Thymus (tissue), 11 donors: ENCODE data around the gene VPS50. TPM values are rescaled to one million over a fixed set of nuclear protein-coding genes. Genes with fewer than 3 reads are reported as not detected.
"Not testable (repeated sequence)": the region's sequence is repeated elsewhere in the genome, so short reads cannot be mapped to it uniquely, and the experiment has no call there.

Experiments used
- DNase-seq, 9 donors: peaks; one replicate each; pipeline ENCODE4 v3.0.0-alpha.2; 2013; ENCODE audit warnings: low spot score in 9 of 9, low read depth in 6 of 9, missing footprints in 1 of 9
- H3K27ac ChIP-seq, 2 donors: one replicate each; pipeline ENCODE4 v1.5.1; 2013; ENCODE audit warnings: control low read depth in 1 of 2, low read depth in 1 of 2, low read length in 1 of 2, mild to moderate bottlenecking in 1 of 2, moderate library complexity in 1 of 2
- H3K27me3 ChIP-seq, 2 donors: one replicate each; pipeline ENCODE4 v1.5.1; 2013; ENCODE audit warnings: low read length in 1 of 2; ENCODE audit not compliant: control insufficient read depth in 2 of 2, insufficient read depth in 1 of 2
- H3K36me3 ChIP-seq, 2 donors: one replicate each; pipeline ENCODE4 v1.5.1; 2013; ENCODE audit warnings: low read length in 1 of 2, mild to moderate bottlenecking in 1 of 2, moderate library complexity in 1 of 2; ENCODE audit not compliant: control insufficient read depth in 2 of 2, insufficient read depth in 2 of 2
- H3K4me1 ChIP-seq, 2 donors: one replicate each; pipeline ENCODE4 v1.5.1; 2013; ENCODE audit warnings: low read length in 2 of 2; ENCODE audit not compliant: control insufficient read depth in 2 of 2, insufficient read depth in 2 of 2
- H3K4me3 ChIP-seq, 2 donors: one replicate each; pipeline ENCODE4 v1.5.1; 2013; ENCODE audit warnings: low read length in 2 of 2, control low read depth in 1 of 2, mild to moderate bottlenecking in 1 of 2
- H3K9me3 ChIP-seq, 2 donors: one replicate each; pipeline ENCODE4 v1.5.1; 2013; ENCODE audit warnings: low read length in 1 of 2, mild to moderate bottlenecking in 1 of 2; ENCODE audit not compliant: control insufficient read depth in 2 of 2, insufficient read depth in 1 of 2
- WGBS: extraction: QIAGEN DNeasy Blood & Tissue Kit; methylation state at CpG from one replicate; pipeline ENCODE4 v1.1.7; 2013; 5-methylcytosine and 5-hydroxymethylcytosine counted together
- polyA plus RNA-seq: library from polyadenylated mRNA; stranded (reverse); fragments of 200-250 nt; gene quantifications from one replicate; pipeline ENCODE4 v1.2.3, GENCODE V29; 2013
- total RNA-seq: library from RNA; stranded (reverse); fragments of 120-200 nt; gene quantifications from one replicate; pipeline ENCODE4 v1.2.4, GENCODE V29; 2013
- donor health status: healthy.

The VPS50 gene
- total and polyA plus RNA-seq, 2 donors, result 16.3 to 26.7 TPM

DNA sequence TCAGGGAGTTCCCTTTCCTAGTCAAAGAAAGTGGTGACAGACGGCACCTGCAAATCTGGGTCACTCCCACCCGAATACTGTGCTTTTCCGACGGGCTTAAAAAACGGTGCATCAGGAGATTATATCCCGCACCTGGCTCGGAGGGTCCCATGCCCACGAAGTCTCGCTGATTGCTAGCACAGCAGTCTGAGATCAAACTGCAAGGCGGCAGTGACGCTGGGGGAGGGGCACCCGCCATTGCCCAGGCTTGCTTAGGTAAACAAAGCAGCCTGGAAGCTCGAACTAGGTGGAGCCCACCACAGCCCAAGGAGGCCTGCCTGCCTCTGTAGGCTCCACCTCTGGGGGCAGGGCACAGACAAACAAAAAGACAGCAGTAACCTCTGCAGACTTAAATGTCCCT is 110.0 kb downstream of the VPS50 start:
- not testable (repeated sequence) for H3K9me3 ChIP-seq, H3K4me1 ChIP-seq, H3K36me3 ChIP-seq, H3K27ac ChIP-seq, DNase-seq, H3K4me3 ChIP-seq, H3K27me3 ChIP-seq
- 97% methylated on average over 13 of the region's 13 CpGs for WGBS

DNA sequence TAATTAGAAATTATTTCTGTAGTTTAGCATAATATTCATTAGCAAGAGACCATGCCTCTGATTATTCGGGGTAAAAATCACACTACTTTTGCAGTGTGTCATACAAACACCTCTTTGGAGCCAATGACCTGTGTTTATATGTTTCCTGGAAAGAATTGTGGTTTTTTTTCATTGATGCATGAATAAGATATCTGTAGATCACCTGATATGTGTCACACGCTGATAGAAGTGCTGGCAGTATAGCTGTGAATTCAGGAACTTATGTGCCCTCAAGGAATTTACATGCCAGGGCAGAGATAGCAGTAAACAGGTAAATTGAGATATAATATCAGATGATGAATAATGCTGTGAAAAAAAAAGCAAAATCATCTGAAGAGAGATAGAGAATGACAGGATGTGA is 118.2 kb downstream of the VPS50 start:
- DNase-seq, result no peak
- 84% methylated on average over 2 of the region's 2 CpGs for WGBS
- Histone ChIP-seq H3K9me3 (no peaks in the 10 kb centered on the region), H3K4me1 (no peaks in the 10 kb centered on the region), H3K4me3 (no peak overlapping the region), H3K27ac (no peak overlapping the region), H3K27me3 (no peaks in the 10 kb centered on the region), H3K36me3 (no peaks in the 10 kb centered on the region)

DNA sequence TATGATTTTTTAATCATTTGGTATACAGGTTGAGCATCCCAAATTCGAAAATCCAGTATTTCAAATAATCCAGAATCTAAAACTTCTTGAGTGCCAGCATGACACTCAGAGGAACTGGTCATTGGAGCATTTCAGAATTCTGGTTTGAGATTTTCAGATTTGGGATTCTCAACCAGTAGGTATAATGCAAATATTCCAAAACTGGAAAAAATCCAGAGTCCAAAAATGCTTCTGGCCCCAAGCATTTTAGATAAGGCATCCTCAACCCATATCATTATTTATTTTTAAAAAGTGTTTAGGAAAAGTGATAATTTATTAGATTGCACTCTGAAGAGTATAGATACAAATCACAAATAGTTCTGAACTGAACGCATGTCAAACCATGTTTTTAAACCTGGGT is 120.7 kb downstream of the VPS50 start:
- H3K36me3 ChIP-seq, result no peaks in the 10 kb centered on the region
- H3K27me3 ChIP-seq, result no peaks in the 10 kb centered on the region
- H3K4me1 ChIP-seq, result no peaks in the 10 kb centered on the region
- no peak for DNase-seq
- no peak overlapping the region for H3K27ac ChIP-seq
- no peaks in the 10 kb centered on the region for H3K9me3 ChIP-seq
- WGBS, result 96% methylated on average over 2 of the region's 2 CpGs
- no peak overlapping the region for H3K4me3 ChIP-seq

DNA sequence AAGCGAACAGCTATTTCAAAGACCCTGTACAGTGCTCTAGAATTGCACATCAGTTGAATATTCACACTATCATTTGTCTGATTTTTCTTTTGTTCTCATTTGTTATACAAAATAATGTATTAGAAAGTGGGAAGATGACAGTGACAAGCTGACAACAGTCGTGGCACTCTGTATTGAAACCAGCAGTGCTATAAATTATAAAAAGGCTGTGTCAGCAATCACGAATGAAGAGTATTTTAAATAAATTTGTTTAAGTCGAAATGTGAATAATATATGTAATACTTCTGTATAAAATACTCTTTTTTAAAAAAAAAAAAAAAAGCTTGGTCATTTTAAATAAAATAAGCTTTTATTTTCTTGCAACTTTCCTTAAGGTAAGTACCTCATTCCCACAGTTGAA is 122.6 kb downstream of the VPS50 start:
- no peak overlapping the region for H3K27ac ChIP-seq
- H3K4me1 ChIP-seq, result no peaks in the 10 kb centered on the region
- H3K4me3 ChIP-seq, result no peak overlapping the region
- no peaks in the 10 kb centered on the region for H3K27me3 ChIP-seq
- WGBS, result 97% methylated on average over 4 of the region's 4 CpGs
- no peaks in the 10 kb centered on the region for H3K9me3 ChIP-seq
- DNase-seq, result no peak
- H3K36me3 ChIP-seq, result no peaks in the 10 kb centered on the region

DNA sequence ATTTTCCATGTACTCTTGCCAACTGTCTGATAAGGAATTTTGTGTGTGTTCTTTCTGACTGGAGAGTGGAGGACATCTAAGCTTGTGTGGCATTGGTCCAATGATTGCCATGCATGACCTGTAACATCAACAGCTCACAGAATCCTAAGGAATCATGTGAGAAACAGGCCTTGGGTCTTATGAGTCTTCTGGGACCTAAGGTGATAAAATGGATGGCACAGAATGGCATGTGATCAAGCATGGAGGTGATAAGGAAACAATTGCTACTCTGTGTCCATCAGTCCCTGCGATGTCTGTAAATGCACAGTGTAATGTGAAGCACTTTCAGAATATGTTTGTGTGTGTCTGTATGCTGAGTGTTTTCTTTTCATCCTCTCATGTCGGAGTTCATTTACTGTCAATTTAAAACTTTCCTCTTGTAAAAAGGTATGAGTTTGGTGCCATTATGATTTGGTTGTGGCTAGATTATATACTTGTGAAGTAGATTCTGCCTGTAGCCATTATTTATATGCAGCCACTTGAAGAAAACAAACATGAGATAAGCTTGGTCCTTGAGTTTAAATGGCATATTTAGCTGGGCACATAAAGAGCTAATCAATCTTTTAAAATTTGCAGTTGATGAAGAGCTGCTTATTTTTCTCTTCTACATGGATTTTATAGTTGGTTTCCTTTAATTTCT is 127.5 kb downstream of the VPS50 start:
- Histone ChIP-seq H3K36me3 (no peaks in the 10 kb centered on the region), H3K9me3 (no peaks in the 10 kb centered on the region), H3K4me3 (no peak overlapping the region), H3K27me3 (no peaks in the 10 kb centered on the region), H3K4me1 (no peaks in the 10 kb centered on the region), H3K27ac (peak overlapping the region in 1 of 2 donors; percentile 26)
- WGBS, result 96% methylated on average over 2 of the region's 2 CpGs
- DNase-seq, result peak in 1 of 9 donors; percentile 6

DNA sequence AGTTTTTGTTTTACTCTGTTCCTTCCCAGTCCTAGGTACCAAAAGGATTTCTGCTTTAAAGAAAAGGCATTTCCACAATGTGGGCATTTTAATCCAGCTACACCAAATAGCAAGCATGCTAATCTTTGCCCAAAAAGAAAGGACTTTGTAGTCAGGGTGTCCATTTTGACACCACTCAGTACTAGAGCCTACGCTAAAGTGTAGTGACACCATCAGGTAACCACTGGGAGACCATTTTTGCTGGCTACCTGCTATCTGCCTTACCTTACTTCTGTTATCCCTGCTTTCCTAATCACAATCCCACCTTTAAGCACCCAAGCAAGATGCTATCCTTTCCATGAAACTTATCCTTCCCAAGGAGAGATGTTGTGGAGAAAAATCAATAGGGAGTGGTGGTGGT is 129.7 kb downstream of the VPS50 start:
- no peaks in the 10 kb centered on the region for H3K9me3 ChIP-seq
- no peak overlapping the region for H3K27ac ChIP-seq
- DNase-seq, result no peak
- no peaks in the 10 kb centered on the region for H3K27me3 ChIP-seq
- no peaks in the 10 kb centered on the region for H3K36me3 ChIP-seq
- H3K4me1 ChIP-seq, result no peaks in the 10 kb centered on the region
- WGBS, result 100% methylated on average over 1 of the region's 1 CpG
- H3K4me3 ChIP-seq, result no peak overlapping the region

DNA sequence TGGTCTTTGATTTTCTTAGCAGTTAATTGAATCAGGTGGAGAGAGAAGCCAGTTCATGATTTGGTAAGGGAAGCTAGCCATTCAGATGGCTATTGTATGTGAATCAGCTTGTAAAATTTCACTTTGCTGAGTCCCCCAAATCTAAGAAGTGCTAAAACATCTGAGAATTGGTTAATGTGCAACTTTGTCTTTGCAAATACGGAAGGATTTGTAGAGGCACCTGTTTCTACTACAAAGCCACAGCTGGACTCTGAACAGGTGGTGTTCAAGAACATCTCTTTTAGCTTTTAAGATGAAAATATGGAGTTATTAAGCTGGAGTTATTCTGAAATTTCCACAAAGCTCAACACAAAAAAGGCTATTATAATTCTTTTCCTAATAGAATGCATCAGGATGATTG is 132.6 kb downstream of the VPS50 start:
- H3K4me1 ChIP-seq, result no peaks in the 10 kb centered on the region
- 95% methylated on average over 1 of the region's 1 CpG for WGBS
- no peak overlapping the region for H3K4me3 ChIP-seq
- H3K9me3 ChIP-seq, result no peaks in the 10 kb centered on the region
- no peaks in the 10 kb centered on the region for H3K36me3 ChIP-seq
- DNase-seq, result no peak
- no peak overlapping the region for H3K27ac ChIP-seq
- no peaks in the 10 kb centered on the region for H3K27me3 ChIP-seq

DNA sequence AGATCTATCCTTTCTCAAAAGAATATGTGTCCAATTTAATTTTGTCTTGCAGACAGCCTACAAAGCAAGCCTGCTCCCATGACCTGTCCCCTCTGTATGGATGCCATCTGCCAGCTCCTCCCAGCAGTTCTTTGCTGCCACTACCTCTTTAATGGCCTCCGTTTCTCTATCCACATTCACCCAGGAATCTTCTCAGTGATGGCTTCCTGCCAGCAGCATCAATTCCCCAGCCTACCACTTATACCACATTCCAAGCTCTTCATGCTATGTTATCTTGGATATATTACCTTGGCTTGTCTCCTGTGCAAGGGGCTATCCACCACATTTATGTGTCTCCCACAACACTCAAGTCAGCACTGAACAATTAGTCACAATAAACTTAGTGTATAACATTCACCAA is 133.2 kb downstream of the VPS50 start:
- no peaks in the 10 kb centered on the region for H3K4me1 ChIP-seq
- no peaks in the 10 kb centered on the region for H3K27me3 ChIP-seq
- H3K36me3 ChIP-seq, result no peaks in the 10 kb centered on the region
- no peaks in the 10 kb centered on the region for H3K9me3 ChIP-seq
- no peak overlapping the region for H3K4me3 ChIP-seq
- no peak for DNase-seq
- WGBS, result 95% methylated on average over 1 of the region's 1 CpG
- no peak overlapping the region for H3K27ac ChIP-seq

DNA sequence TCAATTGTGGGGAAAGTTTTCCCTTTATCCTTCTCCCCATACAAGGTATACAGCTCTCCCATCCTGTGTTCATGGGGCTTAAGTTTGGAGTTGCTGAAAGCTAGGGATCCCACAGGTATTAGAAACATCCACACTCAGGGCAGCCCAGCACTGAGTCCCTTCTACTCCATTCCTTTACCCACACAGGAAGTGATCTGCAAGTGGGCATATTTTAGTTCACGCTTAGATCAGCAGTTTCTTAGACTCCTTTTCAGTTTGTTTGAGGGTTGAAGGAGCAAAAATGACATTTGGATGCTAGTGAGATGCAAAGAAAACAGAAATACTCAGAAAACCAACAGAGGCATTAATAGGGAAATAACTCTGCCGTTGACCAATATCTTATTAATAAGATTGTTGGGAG is 134.7 kb downstream of the VPS50 start:
- no peaks in the 10 kb centered on the region for H3K27me3 ChIP-seq
- no peak overlapping the region for H3K27ac ChIP-seq
- 85% methylated on average over 2 of the region's 2 CpGs for WGBS
- no peaks in the 10 kb centered on the region for H3K36me3 ChIP-seq
- no peak for DNase-seq
- H3K4me1 ChIP-seq, result no peaks in the 10 kb centered on the region
- H3K9me3 ChIP-seq, result no peaks in the 10 kb centered on the region
- H3K4me3 ChIP-seq, result no peak overlapping the region

DNA sequence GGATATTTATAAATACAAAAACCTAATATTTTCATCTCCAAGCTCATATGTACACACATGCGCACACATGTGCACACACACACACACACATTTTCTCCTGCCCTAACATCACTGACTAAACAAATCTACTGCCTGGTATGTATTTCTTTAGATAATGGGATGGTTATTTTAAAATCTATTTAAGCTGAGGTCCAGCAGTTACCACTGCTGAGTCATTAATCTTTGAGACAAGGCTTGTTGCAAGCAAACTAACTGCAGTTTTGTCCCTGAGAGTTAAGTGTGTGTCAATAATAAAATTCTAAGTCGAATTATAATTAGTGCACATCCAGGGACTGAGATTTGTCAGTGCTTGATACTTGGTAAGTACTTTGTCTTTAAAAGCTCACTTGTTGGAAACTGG is 135.1 kb downstream of the VPS50 start:
- no peak overlapping the region for H3K4me3 ChIP-seq
- H3K36me3 ChIP-seq, result no peaks in the 10 kb centered on the region
- H3K27ac ChIP-seq, result no peak overlapping the region
- DNase-seq, result no peak
- no peaks in the 10 kb centered on the region for H3K27me3 ChIP-seq
- H3K4me1 ChIP-seq, result no peaks in the 10 kb centered on the region
- no peaks in the 10 kb centered on the region for H3K9me3 ChIP-seq
- WGBS, result 76% methylated on average over 2 of the region's 2 CpGs
